Measurements from ENCODE around the gene WBP2.
"Not testable (repeated sequence)": the region's sequence is repeated elsewhere in the genome, so short reads cannot be mapped to it uniquely, and the experiment has no call there.

Gene WBP2

DNA sequence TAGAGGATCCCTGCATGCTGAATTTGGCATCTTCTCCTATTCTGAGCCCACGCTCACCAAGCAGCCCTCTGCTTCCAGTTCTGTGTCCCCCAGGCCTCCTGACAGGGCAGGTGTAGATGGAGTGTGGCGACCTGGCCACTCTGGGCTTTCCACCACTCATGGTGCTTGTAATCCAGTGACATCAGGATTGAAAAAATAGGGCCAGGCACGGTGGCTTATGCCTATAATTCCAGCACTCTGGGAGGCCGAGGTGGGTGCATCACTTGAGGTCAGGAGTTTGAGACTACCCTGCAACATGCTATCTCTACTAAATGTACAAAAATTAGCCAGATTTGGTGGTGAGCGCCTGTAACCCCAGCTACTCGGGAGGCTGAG, 41.1 kb downstream of the WBP2 start:
- Histone ChIP-seq H3K4me1 (ENCODE audit: control insufficient read depth in 1 of 2, insufficient read depth in 2 of 2, low read length in 2 of 2) (peaks cover 0 to 4% of the 10 kb centered on the region in 2 donors), H3K4me3 (ENCODE audit: low read depth in 1 of 2, low read length in 2 of 2) (no peak overlapping the region), H3K9me3 (ENCODE audit: control insufficient read depth in 1 of 2, low read length in 2 of 2) (no peaks in the 10 kb centered on the region), H3K27me3 (ENCODE audit: low read depth, low read length) (no peaks in the 10 kb centered on the region), H3K36me3 (ENCODE audit: control insufficient read depth in 1 of 2, insufficient read depth in 2 of 2, low read length in 2 of 2) (peaks cover 47 to 85% of the 10 kb centered on the region in 2 donors), H3K27ac (ENCODE audit: low read length) (no peak overlapping the region)

DNA sequence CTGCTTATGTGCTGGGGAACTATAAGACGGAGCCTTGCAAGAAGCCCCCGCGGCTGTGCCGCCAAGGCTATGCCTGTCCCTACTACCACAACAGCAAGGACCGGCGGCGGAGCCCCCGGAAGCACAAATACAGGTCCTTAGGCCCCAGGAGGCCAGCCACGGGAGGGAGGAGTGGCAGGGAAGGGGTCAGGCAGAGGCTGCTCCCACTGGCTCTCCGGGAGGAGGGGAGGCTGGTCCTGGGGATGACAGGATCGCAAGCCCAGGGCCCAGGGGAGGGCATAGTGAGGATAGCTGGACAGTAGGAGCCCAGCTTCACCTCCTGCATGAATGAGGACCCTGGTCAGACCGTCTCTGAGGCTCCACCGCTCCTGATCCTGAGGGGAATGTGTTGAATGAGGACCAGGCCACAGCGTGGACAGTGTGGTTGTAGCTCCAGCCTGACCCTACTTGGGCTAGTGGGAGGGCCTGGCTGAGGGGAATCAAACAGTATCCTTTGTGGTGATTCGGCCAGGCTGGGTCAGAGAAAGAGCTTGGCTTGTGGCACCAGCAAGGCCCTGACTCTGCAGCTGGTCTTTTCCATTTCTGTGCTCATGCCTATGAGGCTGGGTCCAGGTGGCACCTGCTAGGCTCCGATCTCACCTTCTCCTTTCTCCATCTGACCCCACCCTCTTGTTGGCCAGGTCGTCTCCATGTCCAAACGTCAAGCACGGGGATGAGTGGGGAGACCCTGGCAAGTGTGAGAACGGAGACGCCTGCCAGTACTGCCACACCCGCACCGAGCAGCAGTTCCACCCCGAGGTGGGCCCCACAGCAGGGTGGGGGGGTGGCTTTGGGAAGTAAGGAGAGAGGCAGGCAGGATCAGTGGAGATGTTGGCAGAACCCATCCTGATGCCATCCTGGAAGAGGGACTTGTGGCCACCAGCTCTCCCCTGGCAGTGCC, 41.8 kb downstream of the WBP2 start:
- peaks cover 40 to 79% of the 10 kb centered on the region in 2 donors for H3K36me3 ChIP-seq (ENCODE audit: control insufficient read depth in 1 of 2, insufficient read depth in 2 of 2, low read length in 2 of 2)
- H3K27me3 ChIP-seq (ENCODE audit: low read depth, low read length), result no peaks in the 10 kb centered on the region
- H3K4me3 ChIP-seq (ENCODE audit: low read depth in 1 of 2, low read length in 2 of 2), result no peak overlapping the region
- H3K9me3 ChIP-seq (ENCODE audit: control insufficient read depth in 1 of 2, low read length in 2 of 2), result no peaks in the 10 kb centered on the region
- no peak overlapping the region for H3K27ac ChIP-seq (ENCODE audit: low read length)
- H3K4me1 ChIP-seq (ENCODE audit: control insufficient read depth in 1 of 2, insufficient read depth in 2 of 2, low read length in 2 of 2), result peaks cover 0 to 4% of the 10 kb centered on the region in 2 donors

DNA sequence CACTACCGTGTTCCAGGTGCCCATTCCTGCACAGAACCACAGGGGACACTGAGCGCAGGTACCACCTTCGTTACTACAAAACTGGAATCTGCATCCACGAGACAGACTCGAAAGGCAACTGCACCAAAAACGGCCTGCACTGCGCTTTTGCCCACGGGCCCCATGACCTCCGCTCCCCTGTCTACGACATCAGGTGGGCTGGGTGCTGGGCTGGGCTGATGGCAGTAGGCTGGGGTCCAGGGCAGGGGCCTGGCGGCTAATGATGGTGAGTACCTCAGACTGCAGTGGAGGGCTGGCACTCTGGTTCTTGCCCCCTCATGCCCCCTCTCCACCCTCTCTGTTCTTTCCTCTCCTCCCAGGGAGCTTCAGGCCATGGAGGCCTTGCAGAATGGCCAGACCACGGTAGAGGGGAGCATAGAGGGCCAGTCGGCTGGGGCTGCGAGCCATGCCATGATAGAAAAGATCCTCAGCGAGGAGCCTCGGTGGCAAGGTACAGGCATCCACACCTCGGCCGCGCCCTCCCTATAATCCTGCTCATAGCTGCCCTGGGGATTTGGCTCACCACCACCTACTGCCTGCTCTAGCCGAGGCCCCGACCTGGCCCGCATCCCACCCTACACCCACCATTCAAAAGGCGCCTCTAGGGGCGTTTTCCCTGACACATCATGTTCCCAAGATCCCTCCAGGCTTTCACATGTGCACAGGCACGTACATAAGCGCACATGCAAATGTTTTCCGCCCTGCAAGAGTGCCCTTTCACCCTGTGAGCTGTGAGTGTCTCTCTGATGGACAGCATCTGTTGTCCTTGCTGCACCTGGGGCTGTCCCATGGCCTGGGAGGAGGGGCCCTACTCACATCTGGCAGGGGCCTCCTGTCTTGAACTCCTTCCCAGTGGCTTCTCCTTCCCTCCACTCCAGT, 42.8 kb downstream of the WBP2 start:
- Histone ChIP-seq H3K27ac (ENCODE audit: low read length) (no peak overlapping the region), H3K9me3 (ENCODE audit: control insufficient read depth in 1 of 2, low read length in 2 of 2) (no peaks in the 10 kb centered on the region), H3K4me1 (ENCODE audit: control insufficient read depth in 1 of 2, insufficient read depth in 2 of 2, low read length in 2 of 2) (peaks cover 0 to 4% of the 10 kb centered on the region in 2 donors), H3K27me3 (ENCODE audit: low read depth, low read length) (no peaks in the 10 kb centered on the region), H3K4me3 (ENCODE audit: low read depth in 1 of 2, low read length in 2 of 2) (no peak overlapping the region), H3K36me3 (ENCODE audit: control insufficient read depth in 1 of 2, insufficient read depth in 2 of 2, low read length in 2 of 2) (peaks cover 35 to 69% of the 10 kb centered on the region in 2 donors)

DNA sequence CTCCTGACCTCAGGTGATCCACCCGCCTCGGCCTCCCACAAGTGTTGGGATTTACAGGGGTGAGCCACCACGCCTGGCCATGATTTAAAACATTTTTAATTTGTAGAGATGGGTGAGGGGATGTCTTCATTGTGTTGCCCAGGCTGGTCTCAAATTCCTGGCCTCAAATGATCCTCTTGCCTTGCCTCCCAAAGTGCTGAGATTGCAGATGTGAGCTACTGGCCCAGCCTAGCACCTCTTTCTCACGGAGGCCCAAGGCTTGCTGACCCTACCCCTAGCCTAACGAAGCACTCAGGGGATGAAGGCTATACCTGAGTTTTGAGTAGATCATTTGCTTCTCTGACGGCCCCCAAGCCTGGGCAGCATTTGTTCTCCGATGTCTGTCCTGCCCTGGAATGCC, 44.0 kb downstream of the WBP2 start:
- H3K4me3 ChIP-seq (ENCODE audit: low read depth in 1 of 2, low read length in 2 of 2), result no peak overlapping the region
- no peak overlapping the region for H3K27ac ChIP-seq (ENCODE audit: low read length)
- H3K27me3 ChIP-seq (ENCODE audit: low read depth, low read length), result no peaks in the 10 kb centered on the region
- H3K9me3 ChIP-seq (ENCODE audit: control insufficient read depth in 1 of 2, low read length in 2 of 2), result no peaks in the 10 kb centered on the region
- peaks cover 32 to 57% of the 10 kb centered on the region in 2 donors for H3K36me3 ChIP-seq (ENCODE audit: control insufficient read depth in 1 of 2, insufficient read depth in 2 of 2, low read length in 2 of 2)
- peaks cover 0 to 4% of the 10 kb centered on the region in 2 donors for H3K4me1 ChIP-seq (ENCODE audit: control insufficient read depth in 1 of 2, insufficient read depth in 2 of 2, low read length in 2 of 2)

DNA sequence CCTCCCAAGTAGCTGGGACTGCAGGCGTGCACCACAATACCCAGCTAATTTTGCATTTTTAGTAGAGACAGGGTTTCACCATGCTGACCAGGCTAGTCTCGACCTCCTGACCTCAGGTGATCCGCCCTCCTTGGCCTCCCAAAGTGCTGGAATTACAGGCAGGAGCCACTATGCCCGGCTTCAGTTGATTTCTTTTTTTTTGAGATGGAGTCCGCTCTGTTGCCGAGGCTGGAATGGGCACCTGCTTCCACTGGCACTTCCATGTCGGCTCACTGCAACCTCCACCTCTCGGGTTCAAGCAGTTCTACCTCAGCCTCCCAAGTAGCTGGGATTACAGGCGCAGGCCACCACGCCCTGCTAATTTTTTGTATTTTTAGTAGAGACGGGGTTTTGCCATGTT, 44.4 kb downstream of the WBP2 start:
- not testable (repeated sequence) for H3K9me3 ChIP-seq (ENCODE audit: control insufficient read depth in 1 of 2, low read length in 2 of 2); H3K4me1 ChIP-seq (ENCODE audit: control insufficient read depth in 1 of 2, insufficient read depth in 2 of 2, low read length in 2 of 2); H3K27ac ChIP-seq (ENCODE audit: low read length); H3K4me3 ChIP-seq (ENCODE audit: low read depth in 1 of 2, low read length in 2 of 2); H3K27me3 ChIP-seq (ENCODE audit: low read depth, low read length)
- H3K36me3 ChIP-seq (ENCODE audit: control insufficient read depth in 1 of 2, insufficient read depth in 2 of 2, low read length in 2 of 2), result peaks cover 32 to 54% of the 10 kb centered on the region in 2 donors

DNA sequence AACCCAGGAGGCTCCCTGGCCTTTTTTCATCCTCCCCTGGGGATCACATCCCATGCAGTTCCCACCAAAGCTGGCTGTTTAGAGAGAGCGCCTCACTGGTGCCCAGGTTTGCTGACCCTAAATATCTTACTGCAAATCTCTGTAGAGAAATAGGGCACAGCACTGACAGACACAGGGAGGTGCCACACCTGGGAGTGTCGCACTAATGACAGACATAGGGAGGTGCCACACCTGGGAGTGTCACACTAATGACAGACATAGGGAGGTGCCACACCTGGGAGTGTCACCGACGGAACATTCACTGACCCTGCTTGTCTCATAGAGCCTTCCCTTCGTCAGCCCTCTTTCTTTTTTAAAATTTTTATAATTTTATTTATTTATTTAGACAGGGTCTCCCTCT, 44.9 kb downstream of the WBP2 start:
- Histone ChIP-seq H3K36me3 (ENCODE audit: control insufficient read depth in 1 of 2, insufficient read depth in 2 of 2, low read length in 2 of 2) (peaks cover 32 to 51% of the 10 kb centered on the region in 2 donors), H3K4me3 (ENCODE audit: low read depth in 1 of 2, low read length in 2 of 2) (no peak overlapping the region), H3K9me3 (ENCODE audit: control insufficient read depth in 1 of 2, low read length in 2 of 2) (no peaks in the 10 kb centered on the region), H3K27ac (ENCODE audit: low read length) (no peak overlapping the region), H3K4me1 (ENCODE audit: control insufficient read depth in 1 of 2, insufficient read depth in 2 of 2, low read length in 2 of 2) (peaks cover 0 to 4% of the 10 kb centered on the region in 2 donors), H3K27me3 (ENCODE audit: low read depth, low read length) (no peaks in the 10 kb centered on the region)

DNA sequence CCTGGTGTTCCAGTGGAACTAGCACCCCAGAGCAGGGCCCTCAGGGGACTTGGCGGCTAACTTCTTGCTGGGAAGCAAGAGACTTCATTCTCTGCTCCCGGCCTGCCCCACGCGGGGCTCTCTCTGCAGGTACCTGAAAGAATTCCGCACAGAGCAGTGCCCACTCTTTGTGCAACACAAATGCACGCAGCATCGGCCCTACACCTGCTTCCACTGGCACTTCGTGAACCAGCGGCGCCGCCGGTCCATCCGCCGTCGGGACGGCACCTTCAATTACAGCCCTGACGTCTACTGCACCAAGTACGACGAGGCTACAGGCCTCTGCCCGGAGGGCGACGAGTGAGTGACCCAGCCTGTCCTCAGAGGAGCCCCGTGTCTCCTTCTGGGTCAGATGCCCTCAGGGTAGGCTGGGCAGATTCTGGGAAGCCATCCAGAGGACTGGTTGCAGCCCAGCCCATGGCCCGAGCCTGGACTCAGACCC, 45.5 kb downstream of the WBP2 start:
- Histone ChIP-seq H3K27me3 (ENCODE audit: low read depth, low read length) (no peaks in the 10 kb centered on the region), H3K4me1 (ENCODE audit: control insufficient read depth in 1 of 2, insufficient read depth in 2 of 2, low read length in 2 of 2) (peaks cover 0 to 4% of the 10 kb centered on the region in 2 donors), H3K27ac (ENCODE audit: low read length) (peak overlapping the region; percentile 20), H3K36me3 (ENCODE audit: control insufficient read depth in 1 of 2, insufficient read depth in 2 of 2, low read length in 2 of 2) (peaks cover 30 to 46% of the 10 kb centered on the region in 2 donors), H3K4me3 (ENCODE audit: low read depth in 1 of 2, low read length in 2 of 2) (no peak overlapping the region), H3K9me3 (ENCODE audit: control insufficient read depth in 1 of 2, low read length in 2 of 2) (no peaks in the 10 kb centered on the region)

DNA sequence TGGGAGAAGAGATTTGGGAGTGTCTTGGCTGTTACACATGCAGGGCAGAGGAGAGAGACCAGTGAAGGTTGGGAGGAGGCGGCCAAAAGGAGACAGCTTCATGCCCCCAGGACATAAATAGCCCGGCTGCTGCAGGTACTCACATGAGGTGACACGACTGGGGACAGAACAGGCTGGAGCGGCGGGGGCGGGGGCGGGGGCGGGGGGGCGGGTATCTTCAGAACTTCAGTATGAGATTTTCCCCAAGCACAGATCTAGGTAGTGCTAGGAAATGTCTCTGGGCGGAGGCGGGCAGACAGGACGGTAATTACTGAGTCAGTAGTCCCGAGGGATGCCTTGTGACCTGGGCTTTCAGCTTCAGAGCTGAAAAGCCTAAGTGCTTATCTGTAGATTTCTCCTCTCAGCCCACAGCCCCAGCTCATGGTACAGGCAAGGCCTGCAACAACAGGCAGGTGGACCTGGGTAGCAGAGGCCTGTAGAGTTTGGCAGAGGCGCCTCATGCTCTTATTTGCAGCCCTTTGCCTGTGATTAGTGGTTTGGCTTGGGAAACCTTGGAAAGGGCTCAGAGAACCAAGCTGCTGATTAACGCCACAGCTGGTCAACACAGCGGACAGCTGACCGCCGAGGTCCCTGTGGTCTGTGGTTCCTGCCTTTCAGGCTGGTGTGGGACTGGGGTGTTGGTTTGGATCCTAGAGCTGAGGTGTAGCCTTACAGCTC, 46.1 kb downstream of the WBP2 start:
- Histone ChIP-seq H3K27ac (ENCODE audit: low read length) (peak overlapping the region; percentile 35), H3K36me3 (ENCODE audit: control insufficient read depth in 1 of 2, insufficient read depth in 2 of 2, low read length in 2 of 2) (peaks cover 28 to 41% of the 10 kb centered on the region in 2 donors), H3K4me3 (ENCODE audit: low read depth in 1 of 2, low read length in 2 of 2) (no peak overlapping the region), H3K4me1 (ENCODE audit: control insufficient read depth in 1 of 2, insufficient read depth in 2 of 2, low read length in 2 of 2) (peaks cover 0 to 4% of the 10 kb centered on the region in 2 donors), H3K9me3 (ENCODE audit: control insufficient read depth in 1 of 2, low read length in 2 of 2) (no peaks in the 10 kb centered on the region), H3K27me3 (ENCODE audit: low read depth, low read length) (no peaks in the 10 kb centered on the region)

DNA sequence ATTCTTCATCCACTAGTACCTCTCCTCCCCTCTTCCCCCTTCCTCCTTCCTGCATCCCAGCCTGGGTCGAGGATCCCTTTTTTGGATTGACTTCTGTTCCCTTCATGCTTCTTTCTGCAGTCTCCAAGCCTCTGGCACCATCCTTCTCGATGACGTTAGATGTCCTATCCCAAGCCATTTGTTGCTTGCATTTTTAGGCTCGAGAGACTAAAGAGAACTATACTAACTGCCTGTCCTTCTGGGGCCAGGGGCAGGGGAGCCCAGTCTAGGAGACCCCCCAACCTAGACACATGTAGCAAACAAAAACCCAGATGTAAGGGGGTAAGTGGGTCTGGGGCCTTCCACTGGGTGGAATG, 46.6 kb downstream of the WBP2 start:
- Histone ChIP-seq H3K27ac (ENCODE audit: low read length) (peak overlapping the region; percentile 35), H3K27me3 (ENCODE audit: low read depth, low read length) (no peaks in the 10 kb centered on the region), H3K4me3 (ENCODE audit: low read depth in 1 of 2, low read length in 2 of 2) (no peak overlapping the region), H3K4me1 (ENCODE audit: control insufficient read depth in 1 of 2, insufficient read depth in 2 of 2, low read length in 2 of 2) (peaks cover 0 to 4% of the 10 kb centered on the region in 2 donors), H3K9me3 (ENCODE audit: control insufficient read depth in 1 of 2, low read length in 2 of 2) (no peaks in the 10 kb centered on the region), H3K36me3 (ENCODE audit: control insufficient read depth in 1 of 2, insufficient read depth in 2 of 2, low read length in 2 of 2) (peaks cover 25 to 36% of the 10 kb centered on the region in 2 donors)

DNA sequence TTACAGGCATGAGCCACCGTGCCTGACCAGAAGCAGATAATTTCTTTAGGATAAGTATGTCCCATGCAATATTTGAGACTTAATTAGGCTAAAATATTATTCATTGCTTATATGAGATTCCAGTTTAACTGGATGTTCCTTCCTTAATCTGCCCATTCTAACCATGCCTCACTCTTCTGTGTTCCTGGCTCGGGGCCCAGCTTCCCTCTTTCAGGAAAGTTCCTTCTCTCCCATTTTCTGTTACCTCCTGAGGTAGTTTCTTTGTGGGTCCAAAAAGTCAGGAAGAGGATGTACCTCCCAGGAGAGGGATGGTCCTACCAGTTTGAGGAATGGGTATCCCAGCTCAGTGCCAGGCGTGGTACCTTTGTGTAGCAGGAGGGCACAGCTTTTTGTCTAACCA, 47.3 kb downstream of the WBP2 start:
- Histone ChIP-seq H3K27ac (ENCODE audit: low read length) (peak overlapping the region; percentile 35), H3K4me1 (ENCODE audit: control insufficient read depth in 1 of 2, insufficient read depth in 2 of 2, low read length in 2 of 2) (peaks cover 0 to 4% of the 10 kb centered on the region in 2 donors), H3K36me3 (ENCODE audit: control insufficient read depth in 1 of 2, insufficient read depth in 2 of 2, low read length in 2 of 2) (peaks cover 18 to 29% of the 10 kb centered on the region in 2 donors), H3K27me3 (ENCODE audit: low read depth, low read length) (no peaks in the 10 kb centered on the region), H3K9me3 (ENCODE audit: control insufficient read depth in 1 of 2, low read length in 2 of 2) (no peaks in the 10 kb centered on the region), H3K4me3 (ENCODE audit: low read depth in 1 of 2, low read length in 2 of 2) (no peak overlapping the region)

All from muscle layer of duodenum (tissue), 2 donors.